Caco-2 (cell line): Measurements from ENCODE around the gene DSTN. TPM values are rescaled to one million over a fixed set of nuclear protein-coding genes. Genes with fewer than 3 reads are reported as not detected.
A peak's percentile ranks its signal among the peaks of the same experiment; 100 is the strongest.

Source experiments
- BruUV-seq: library from RNA; stranded (reverse); fragments of 400-500 nt; replicated peaks from 2 replicates; lab custom pipeline; 2021; lab: Mats Ljungman, UMichigan
- CTCF ChIA-PET: fragments of 300-600 bp; sonication (Branson Sonifier 250); formaldehyde crosslinking; loops from one replicate; lab custom pipeline; 2022; ENCODE audit warnings: antibody characterized with exemption; lab: Charles Lee
- POLR2A ChIA-PET: fragments of 300-600 bp; sonication (Branson Sonifier 250); formaldehyde crosslinking; loops from one replicate; lab custom pipeline; 2022; ENCODE audit warnings: antibody characterized with exemption; lab: Charles Lee
- DNase-seq, 2 experiments: peaks; one replicate each; pipeline versions ENCODE4 v3.0.0 to v3.0.0-alpha.2; 2020 to 2022
- H3K27me3 ChIP-seq: replicated peaks from 2 replicates; pipeline ENCODE4 v1.6.0; 2011; ENCODE audit warnings: low read length; ENCODE audit not compliant: control insufficient read depth, insufficient read depth
- H3K36me3 ChIP-seq: 2 replicates; pipeline ENCODE4 v1.5.1; 2011; ENCODE audit warnings: low read length; ENCODE audit not compliant: control insufficient read depth, insufficient read depth
- H3K4me1 ChIP-seq: fragments of 250-450 bp; sonication (Bioruptor Pico); 2 replicates; pipeline ENCODE4 v1.5.1; 2020; ENCODE audit warnings: mild to moderate bottlenecking
- H3K4me3 ChIP-seq: 2 replicates; pipeline ENCODE4 v1.5.1; 2011; ENCODE audit warnings: low read depth, mild to moderate bottlenecking, control low read depth, low read length
- H3K9me3 ChIP-seq: fragments of 250-450 bp; sonication (Bioruptor Pico); 2 replicates; pipeline ENCODE4 v1.5.1; 2020; ENCODE audit warnings: mild to moderate bottlenecking, moderate library complexity
- H3K27ac Mint-ChIP-seq: one replicate; pipeline ENCODE4 v1.8.0; 2022; ENCODE audit warnings: mixed read lengths; ENCODE audit not compliant: unreplicated experiment
- H3K27me3 Mint-ChIP-seq: one replicate; pipeline ENCODE4 v1.8.0; 2022; ENCODE audit warnings: mixed read lengths; ENCODE audit not compliant: insufficient read depth, unreplicated experiment
- H3K36me3 Mint-ChIP-seq: one replicate; pipeline ENCODE4 v1.8.0; 2022; ENCODE audit warnings: mild to moderate bottlenecking, mixed read lengths; ENCODE audit not compliant: insufficient read depth, unreplicated experiment
- H3K4me1 Mint-ChIP-seq: one replicate; pipeline ENCODE4 v1.8.0; 2022; ENCODE audit warnings: low read depth, mixed read lengths; ENCODE audit not compliant: unreplicated experiment
- H3K4me3 Mint-ChIP-seq: one replicate; pipeline ENCODE4 v1.8.0; 2022; ENCODE audit warnings: mild to moderate bottlenecking, moderate library complexity, mixed read lengths; ENCODE audit not compliant: unreplicated experiment
- H3K9me3 Mint-ChIP-seq: one replicate; pipeline ENCODE4 v1.8.0; 2022; ENCODE audit warnings: mixed read lengths; ENCODE audit not compliant: unreplicated experiment
- CTCF ChIP-seq, 2 experiments: fragments of 200-600 bp in 1 of 2; IDR thresholded peaks; 1 replicate in 1 of 2; 2 replicates in 1 of 2; pipeline versions ENCODE4 v1.5.1 to v1.8.0; 2011 to 2022; ENCODE audit warnings: antibody characterized with exemption in 1 of 2, control low read depth in 1 of 2, inconsistent platforms in 1 of 2, low read depth in 1 of 2, low read length in 1 of 2, mild to moderate bottlenecking in 1 of 2, moderate library complexity in 1 of 2; ENCODE audit not compliant: insufficient read depth in 1 of 2, severe bottlenecking in 1 of 2, unreplicated experiment in 1 of 2
- intact Hi-C: fragments of 100-400 bp; cut with micrococcal nuclease; formaldehyde crosslinking; loops from one replicate; pipeline ENCODE4 v1.10.0; 2022; ENCODE audit not compliant: unreplicated experiment
- total RNA-seq: library from RNA; stranded (reverse); gene quantifications from 2 replicates; pipeline ENCODE4 v1.2.3, GENCODE V29; 2022

DSTN gene
- total RNA-seq, 1 experiment from 2014 or later: 318 TPM

GRCh38 chr20:17594443-17594842 lies 24.6 kb downstream of the DSTN start:
- Mint-ChIP-seq H3K27ac (peak overlapping the region; percentile 46), H3K4me1 (peaks cover 43% of the 10 kb centered on the region), H3K4me3 (peak overlapping the region; percentile 46), H3K9me3 (no peaks in the 10 kb centered on the region), H3K36me3 (peaks cover 41% of the 10 kb centered on the region), H3K27me3 (no peaks in the 10 kb centered on the region)
- Histone ChIP-seq H3K4me1 (peaks cover 43% of the 10 kb centered on the region), H3K9me3 (no peaks in the 10 kb centered on the region), H3K27me3 (no peaks in the 10 kb centered on the region), H3K36me3 (peaks cover 4% of the 10 kb centered on the region), H3K4me3 (no peak overlapping the region)
- POLR2A ChIA-PET: interaction anchor here (0.6 to 2.8 kb wide), 3 partner anchors 12 to 61 kb away, joined by 3 to 30 read pairs (median 4); partner anchors contain the start of gene DSTN
- TF ChIP-seq CTCF (IDR thresholded peaks at IDR 0.05; ENCODE audit: insufficient read depth in 1 of 2, low read depth in 1 of 2, low read length in 1 of 2, severe bottlenecking in 1 of 2, unreplicated experiment in 1 of 2): no peak
- DNase-seq: peak; percentile 84 to 88
- intact Hi-C loops: loop anchor here (1.0 to 2.0 kb wide), 3 partner anchors 11 to 25 kb away; no protein-coding TSS in a partner anchor
- CTCF ChIA-PET: interaction anchor here (1.1 to 1.5 kb wide), 5 partner anchors 11 to 58 kb away, joined by 3 to 13 read pairs (median 5); partner anchors contain the start of gene DSTN
- no TSS peak for BruUV-seq

GRCh38 chr20:17595856-17596255 lies 26.0 kb downstream of the DSTN start:
- DNase-seq: no peak
- Histone ChIP-seq H3K9me3 (no peaks in the 10 kb centered on the region), H3K4me1 (peaks cover 38% of the 10 kb centered on the region), H3K27me3 (no peaks in the 10 kb centered on the region), H3K36me3 (peaks cover 4% of the 10 kb centered on the region), H3K4me3 (no peak overlapping the region)
- H3K27ac Mint-ChIP-seq: peak overlapping the region; percentile 21
- no peaks in the 10 kb centered on the region for H3K27me3 Mint-ChIP-seq
- ChIA-PET CTCF (no interaction called here), POLR2A (interaction anchor here (2.8 kb wide), 1 partner anchor 25 kb away, joined by 30 read pairs; the partner anchor contains the start of gene DSTN)
- TF ChIP-seq CTCF (IDR thresholded peaks at IDR 0.05; ENCODE audit: insufficient read depth in 1 of 2, low read depth in 1 of 2, low read length in 1 of 2, severe bottlenecking in 1 of 2, unreplicated experiment in 1 of 2): no peak
- no TSS peak for BruUV-seq
- intact Hi-C loops: loop anchor here (2.0 kb wide), 1 partner anchor 15 kb away; no protein-coding TSS in a partner anchor
- peaks cover 49% of the 10 kb centered on the region for H3K4me1 Mint-ChIP-seq
- no peak overlapping the region for H3K4me3 Mint-ChIP-seq
- no peaks in the 10 kb centered on the region for H3K9me3 Mint-ChIP-seq
- peaks cover 51% of the 10 kb centered on the region for H3K36me3 Mint-ChIP-seq

- Mint-ChIP-seq H3K9me3 (no peaks in the 10 kb centered on the region), H3K27me3 (no peaks in the 10 kb centered on the region), H3K4me1 (peaks cover 57% of the 10 kb centered on the region), H3K4me3 (no peak overlapping the region), H3K36me3 (peaks cover 66% of the 10 kb centered on the region), H3K27ac (no peak overlapping the region)
- DNase-seq: no peak
- no peaks in the 10 kb centered on the region for H3K27me3 ChIP-seq
- intact Hi-C loops: no loop called here
- no peak overlapping the region for H3K4me3 ChIP-seq
- no peaks in the 10 kb centered on the region; the same call in 1 of the 2 replicates for H3K36me3 ChIP-seq
- no peak for TF ChIP-seq CTCF (IDR thresholded peaks at IDR 0.05; ENCODE audit: insufficient read depth in 1 of 2, low read depth in 1 of 2, low read length in 1 of 2, severe bottlenecking in 1 of 2, unreplicated experiment in 1 of 2)
- POLR2A ChIA-PET: no interaction called here
- peaks cover 41% of the 10 kb centered on the region for H3K4me1 ChIP-seq
- H3K9me3 ChIP-seq: no peaks in the 10 kb centered on the region
- no TSS peak for BruUV-seq
- CTCF ChIA-PET: no interaction called here
Observed at GRCh38 chr20:17598013-17598550, 28.2 kb downstream of the DSTN start.
